GM18526 (cell line): ENCODE measurements around the gene UTY.

Source experiments
- POLR2A ChIP-seq: IDR thresholded peaks from 3 replicates; pipeline ENCODE4 v1.6.1; 2011; ENCODE audit not compliant: insufficient read length; ENCODE audit errors: extremely low read depth

The UTY gene

DNA sequence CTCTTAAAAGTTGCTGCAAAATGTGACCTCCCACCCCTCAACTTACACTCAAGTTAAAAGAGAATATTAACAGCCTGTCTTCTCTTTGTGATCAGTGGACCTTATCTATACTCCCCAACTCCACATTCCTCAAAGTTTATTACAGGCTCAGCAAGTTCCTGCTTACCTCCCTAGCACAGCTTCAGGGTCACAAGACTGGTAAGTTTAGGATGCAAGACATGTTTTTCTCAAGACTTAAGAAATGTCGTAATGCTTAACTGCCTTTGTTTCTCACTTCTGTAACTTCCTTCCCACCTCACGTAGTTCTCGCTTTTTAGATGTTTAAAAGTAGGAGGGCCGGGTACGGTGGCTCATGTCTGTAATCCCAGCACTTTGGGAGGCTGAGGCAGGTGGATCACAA lies 132.7 kb downstream of the UTY start:
- no peak for TF ChIP-seq POLR2A

DNA sequence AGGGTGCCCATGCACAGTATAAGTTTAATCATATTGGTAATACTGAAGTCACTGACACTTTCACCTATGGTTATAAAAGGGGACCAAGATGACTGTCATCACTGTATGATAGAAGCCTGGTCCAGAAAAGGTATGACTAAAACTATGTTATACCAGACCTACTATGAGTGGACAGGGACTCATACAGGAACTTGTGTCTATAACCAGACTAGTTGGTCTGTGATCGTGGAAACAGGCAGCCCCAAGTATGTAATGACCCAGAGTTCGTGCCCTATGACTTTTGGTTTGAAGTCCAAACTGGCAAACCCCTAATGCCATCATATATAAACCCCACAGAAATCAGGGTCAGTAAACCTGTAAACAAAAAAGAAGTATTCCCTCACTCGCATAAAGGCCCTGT lies 134.3 kb downstream of the UTY start:
- no peak for TF ChIP-seq POLR2A

DNA sequence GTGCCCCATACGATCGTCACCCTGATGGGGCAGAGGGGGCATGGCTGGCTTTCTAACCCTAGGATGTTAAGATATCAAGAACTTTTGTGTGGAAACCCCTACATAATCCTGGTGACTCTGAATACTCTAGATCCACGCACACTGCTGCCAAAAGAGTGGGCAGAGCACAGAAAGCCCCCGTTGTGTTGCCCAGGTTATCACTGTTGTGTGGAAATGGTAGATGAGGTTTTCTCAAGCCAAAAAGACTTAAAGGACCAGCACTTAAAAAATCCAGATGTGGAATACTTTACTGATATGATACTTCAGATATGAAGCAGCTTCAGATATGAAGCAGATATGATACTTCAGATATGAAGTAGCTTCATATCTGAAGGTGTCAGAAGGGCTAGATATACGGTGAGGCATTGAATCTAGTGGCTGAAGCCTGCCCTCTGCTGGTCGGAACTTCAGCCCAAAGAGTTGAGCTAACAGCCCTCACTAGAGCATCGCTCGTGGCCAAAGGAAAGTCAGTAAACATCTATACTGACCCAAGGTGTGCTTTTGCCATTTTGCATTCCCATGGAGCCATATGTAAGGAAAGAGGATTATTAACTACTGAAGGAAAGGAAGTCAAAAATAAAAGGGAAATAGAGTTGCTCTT lies 136.4 kb downstream of the UTY start:
- no peak for TF ChIP-seq POLR2A

DNA sequence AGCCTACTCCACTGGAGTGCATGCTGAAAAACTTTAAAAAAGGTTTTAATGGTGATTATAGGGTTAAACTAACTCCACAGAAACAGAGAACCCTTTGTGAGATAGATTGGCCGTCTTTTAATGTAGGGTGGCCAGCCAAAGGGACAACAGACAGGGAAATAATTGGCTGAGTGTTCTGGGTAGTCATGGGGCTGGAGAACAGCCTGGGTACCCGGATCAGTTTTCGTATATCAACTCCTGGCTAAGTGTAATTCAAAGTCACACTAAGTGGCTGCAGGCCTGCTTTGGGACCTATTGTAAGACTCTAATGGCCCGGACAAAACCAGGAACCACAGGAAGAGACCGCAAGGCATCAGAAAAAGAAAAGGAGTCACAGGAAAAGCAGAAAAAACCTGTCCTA lies 139.9 kb downstream of the UTY start:
- TF ChIP-seq POLR2A: no peak

DNA sequence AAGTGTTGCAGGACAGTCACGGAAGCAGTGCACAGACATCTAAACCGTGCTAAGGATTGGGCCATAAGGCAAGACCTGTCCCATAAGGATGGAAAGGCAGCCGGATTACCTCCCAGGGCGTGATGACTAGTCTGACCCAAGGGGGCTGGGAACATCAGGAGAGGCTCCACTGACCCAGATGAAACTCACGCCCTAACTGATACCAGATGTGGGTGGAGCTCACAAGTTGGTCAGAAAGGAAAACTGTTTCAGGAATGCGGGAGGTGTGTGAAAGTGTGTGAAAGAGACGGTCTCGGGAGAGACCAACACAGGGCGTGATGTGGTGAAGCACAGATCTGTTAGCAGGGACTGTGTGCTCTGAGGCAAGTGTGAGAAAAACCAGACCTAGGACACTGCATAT lies 140.5 kb downstream of the UTY start:
- no peak for TF ChIP-seq POLR2A

DNA sequence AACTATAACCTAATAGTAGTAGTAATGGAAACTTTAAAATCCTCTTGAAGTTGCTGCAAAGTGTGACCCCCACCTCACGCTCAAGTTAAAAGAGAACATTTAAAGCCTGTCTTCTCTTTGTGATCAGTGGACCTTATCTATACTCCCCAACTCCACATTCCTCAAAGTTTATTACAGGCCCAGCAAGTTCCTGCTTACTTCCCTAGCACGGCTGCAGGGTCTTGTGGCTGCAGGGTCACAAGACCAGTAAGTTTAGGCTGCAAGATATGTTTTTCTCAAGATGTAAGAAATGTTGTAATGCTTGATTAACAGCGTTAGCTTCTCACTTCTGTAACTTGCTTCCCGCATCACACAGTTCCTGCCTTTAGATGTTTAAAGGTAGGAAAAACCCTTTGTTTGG lies 141.1 kb downstream of the UTY start:
- TF ChIP-seq POLR2A: no peak

DNA sequence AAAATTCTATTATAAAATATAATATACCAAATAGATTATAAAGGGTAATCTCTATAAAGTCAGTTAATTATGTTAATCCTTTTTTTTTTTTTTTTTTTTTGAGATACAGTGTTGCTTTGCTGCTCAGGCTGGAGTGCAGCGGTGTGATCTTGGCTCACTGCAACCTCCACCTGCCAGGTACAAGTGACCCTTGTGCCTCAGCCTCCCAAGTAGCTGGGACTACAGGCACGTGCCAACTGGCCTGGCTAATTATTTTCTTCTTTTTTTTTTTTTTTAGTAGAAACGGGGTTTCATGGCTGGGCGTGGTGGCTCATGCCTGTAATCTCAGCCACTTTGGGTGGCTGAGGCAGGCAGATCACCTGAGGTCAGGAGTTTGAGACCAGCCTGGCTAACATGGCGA lies 141.9 kb downstream of the UTY start:
- TF ChIP-seq POLR2A: no peak

DNA sequence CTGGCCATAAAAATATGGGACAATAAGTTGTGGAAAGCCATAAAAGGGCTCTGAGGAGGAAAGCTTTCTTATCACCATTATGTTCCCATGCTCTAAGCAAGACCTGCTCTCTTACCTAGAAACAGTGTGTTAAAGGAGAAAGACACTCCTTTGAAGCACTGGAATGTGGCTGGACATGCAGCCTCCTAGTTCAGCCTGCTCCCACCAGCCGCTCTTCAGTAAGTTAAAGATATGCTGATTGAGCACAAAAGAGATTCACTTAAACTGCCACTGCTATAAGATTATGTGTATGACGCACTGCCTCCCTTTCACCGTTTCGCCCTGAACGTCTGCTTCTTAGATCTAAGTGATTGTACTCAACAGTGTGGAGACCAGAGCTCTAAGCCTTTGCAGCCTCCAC lies 146.0 kb downstream of the UTY start:
- TF ChIP-seq POLR2A: no peak

DNA sequence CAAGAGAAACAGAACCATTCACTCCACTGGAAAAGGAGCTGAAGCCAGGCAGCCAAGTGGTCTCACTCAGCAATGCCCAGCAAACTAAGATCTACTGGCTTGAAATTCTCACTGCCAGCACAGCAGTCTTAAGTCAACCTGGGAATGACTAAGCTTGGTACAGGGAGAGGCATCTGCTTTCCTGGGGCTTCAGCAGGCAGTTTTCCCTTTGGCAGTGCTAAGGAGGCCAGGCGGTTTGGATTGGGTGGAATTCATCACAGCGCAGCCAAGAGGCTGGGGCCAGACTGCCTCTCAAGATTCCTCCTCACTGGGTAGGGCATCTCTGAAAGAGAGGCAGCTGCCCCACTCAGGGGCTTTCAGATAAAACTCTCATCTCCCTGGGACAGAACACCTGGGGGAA lies 149.2 kb downstream of the UTY start:
- TF ChIP-seq POLR2A: no peak

DNA sequence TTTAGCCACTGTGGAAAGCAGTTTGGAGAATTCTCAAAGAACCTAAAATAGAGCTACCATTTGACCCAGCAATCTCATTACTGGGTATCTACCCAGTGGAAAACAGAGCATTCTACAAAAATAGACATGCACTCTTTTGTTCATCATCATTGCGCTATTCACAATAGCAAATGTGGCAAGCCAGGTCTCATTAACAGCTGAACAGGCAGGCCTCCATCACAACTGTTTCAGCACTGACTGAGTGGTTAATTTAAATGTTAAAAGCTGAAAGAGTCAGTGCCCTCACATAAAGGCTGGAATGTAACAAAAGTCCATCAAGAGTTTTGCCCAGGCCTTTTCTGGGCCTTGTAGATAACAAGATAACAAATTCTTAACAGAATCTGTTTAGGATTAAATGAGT lies 166.9 kb downstream of the UTY start:
- TF ChIP-seq POLR2A: no peak

DNA sequence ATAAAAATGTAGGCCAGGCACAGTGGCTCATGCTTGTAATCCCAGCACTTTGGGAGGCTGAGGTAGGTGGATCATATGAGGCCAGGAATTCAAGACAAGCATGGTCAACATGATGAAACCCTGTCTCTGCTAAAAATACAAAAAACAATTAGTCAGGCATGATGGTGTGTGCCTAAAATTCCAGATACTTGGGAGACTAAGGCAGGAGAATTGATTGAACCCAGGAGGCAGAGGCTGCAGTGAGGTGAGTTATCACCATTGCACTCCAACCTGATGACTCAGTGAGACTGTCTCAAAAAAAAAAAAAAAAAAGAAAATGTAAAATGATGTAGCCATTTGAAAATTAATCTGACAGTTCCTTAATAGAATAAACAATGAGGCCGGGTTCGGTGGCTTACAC lies 171.9 kb downstream of the UTY start:
- TF ChIP-seq POLR2A: no peak

DNA sequence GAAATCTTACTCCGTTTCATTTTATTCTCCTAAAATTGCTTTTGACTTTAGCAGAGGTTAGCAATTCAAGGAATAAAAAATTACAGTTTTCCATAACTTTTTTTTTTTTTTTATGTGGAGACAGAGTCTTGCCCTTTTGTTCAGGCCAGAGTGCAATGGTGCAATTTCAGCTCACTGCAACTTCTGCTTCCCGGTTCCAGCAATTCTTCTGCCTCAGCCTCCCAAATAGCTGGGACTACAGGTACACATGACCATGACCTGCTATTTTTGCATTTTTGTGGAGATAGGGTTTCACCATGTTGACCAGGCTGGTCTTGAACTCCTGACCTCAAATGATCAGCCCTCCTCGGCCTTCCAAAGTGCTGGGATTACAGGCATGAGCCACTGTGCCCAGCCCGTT lies 179.0 kb downstream of the UTY start:
- no peak for TF ChIP-seq POLR2A

DNA sequence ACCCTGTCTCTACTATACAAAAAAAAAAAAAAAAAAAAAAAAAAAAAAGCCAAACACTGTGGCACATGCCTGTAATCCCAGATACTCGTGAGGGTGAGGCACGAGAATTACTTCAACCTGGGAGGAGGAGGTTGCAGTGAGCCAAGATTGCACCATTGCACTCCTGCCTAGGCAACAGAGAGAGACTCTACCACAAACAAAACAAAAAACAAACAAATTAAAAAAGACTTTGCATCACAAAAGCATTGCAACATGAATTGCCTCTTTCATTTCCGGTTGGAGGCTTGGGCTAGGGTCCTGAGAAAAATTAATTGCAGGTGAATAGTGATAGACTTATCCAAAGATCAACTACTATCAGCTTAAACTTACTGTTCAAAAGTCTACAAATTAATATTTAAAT lies 180.4 kb downstream of the UTY start:
- no peak for TF ChIP-seq POLR2A

DNA sequence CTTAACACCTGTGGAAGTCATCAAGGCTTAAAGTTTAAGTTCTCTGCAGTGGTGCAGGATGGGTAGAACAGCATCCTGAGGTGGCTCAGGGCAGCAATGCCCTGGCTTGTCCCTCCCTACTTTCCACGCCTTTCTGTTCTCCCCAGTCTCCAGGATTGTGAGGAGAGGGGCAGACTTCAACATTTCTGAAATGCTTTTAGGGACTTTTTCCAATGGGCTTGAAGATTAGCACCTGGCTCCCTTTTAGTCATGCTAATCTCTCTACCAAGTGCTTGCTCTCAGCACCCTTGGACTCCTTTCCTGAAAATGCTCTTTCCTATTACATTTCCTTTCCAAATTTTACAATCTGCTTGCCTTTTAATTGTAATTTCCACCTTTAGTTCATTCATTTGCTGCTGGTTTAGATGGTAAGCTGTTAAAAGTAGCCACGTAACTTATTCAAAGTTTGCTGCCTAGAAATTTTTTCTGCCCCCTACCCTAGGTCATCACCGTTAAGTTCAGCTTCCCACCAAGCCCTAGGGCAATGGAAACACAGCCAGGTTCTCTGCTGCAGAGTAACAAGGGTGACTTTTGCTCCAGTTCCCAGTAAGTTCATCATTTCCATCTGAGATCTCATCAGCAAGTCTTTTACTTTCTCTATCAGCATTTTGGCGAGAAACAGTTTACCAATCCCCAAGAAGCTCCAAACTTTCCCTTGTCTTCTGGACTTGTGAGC lies 183.5 kb downstream of the UTY start:
- no peak for TF ChIP-seq POLR2A

DNA sequence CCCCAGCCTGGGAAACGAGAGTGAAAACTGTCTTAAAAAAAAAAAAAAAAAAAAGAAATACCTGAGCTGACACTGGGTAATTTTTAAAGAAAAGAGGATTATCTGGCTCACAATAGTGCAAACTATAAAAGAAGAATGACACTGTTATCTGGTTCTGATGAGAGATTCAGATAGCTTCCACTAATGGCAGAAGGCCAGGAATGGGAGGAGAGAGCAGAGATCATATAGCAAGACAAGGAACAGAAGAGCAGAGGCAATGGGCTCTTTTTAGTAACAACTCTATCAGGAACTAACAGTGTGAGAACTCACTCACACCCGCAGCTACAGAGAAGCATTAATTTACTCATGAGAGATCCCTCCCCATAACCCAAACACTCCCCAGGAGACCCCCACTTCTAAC lies 184.8 kb downstream of the UTY start:
- TF ChIP-seq POLR2A: no peak

DNA sequence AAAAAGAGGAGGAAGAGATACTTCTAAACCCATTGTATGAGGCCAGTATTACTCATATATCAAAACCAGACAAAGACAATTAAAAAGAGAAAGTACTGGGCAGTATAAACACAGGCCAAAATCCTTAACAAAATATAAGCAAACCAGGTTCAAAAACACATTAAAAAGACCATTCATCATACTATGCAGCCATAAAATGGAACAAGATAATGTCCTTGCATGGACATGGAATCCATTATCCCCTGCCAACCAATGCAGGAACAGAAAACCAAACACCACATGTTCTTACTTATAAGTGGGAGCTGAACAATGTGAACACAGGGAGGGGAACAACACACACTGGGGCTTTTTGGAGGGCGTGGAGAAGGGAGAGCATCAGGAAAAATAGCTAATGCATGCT lies 188.6 kb downstream of the UTY start:
- TF ChIP-seq POLR2A: no peak

DNA sequence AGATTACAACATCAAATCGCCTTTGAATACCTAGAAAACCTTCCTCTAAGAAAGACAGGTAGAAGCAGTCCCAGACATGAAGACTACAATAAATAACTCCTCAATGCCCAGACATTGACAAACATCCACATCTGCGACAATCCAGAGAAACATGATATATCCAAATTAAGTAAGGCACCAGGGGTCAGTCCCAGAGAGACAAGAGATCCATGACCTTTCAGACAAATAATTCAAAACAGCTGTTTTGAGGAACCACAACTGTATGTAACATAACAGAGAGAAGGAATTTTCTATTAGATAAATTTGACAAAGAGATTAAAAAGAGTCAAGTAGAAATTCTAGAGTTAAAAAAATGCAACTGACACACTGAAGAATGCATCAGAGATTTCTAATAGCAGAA lies 200.3 kb downstream of the UTY start:
- no peak for TF ChIP-seq POLR2A
